NCI-H524 treated with DMSO at 0.1 percent for 48 hours (cell line): ENCODE measurements around the gene GMEB2.

Source experiments
- DNase-seq: peaks from one replicate; lab custom pipeline; 2025; lab: John Stamatoyannopoulos, UW

The GMEB2 gene

DNA sequence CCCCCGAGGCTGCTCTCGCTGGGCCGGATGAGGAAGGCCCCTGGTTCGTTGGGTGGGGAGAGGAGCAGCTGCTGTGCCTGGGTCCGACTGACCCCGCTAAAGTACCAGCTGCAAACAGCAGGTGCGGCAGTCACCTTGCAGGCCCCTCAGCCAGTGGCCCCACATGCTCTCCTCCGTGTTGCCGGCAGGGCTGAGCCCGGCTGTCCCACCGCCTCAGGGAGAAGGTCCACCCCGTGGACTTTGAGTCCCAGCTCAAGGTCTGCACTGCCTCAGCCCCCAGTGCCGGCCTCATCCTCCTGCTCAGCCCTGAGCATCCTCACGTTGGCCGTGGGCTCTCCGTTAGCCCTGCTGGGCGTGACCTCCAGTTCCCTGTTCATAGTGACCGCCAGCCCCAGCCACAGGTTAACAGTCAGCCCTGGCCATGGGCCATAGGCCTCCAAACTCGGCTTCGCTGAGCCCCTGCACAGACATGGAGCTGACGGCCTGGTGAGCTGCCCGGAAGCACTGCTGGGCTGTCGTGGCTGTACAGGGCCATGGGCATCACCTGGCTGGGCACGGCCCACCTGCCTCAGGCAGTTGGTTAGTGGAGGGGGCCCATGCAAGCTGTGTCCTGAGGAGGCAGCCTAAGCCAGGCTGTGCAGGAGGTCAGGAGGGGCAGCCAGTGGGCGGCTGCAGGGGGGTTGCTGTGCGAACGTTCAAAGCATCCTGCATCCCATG, 82.5 kb downstream of the GMEB2 start:
- no peak for DNase-seq

DNA sequence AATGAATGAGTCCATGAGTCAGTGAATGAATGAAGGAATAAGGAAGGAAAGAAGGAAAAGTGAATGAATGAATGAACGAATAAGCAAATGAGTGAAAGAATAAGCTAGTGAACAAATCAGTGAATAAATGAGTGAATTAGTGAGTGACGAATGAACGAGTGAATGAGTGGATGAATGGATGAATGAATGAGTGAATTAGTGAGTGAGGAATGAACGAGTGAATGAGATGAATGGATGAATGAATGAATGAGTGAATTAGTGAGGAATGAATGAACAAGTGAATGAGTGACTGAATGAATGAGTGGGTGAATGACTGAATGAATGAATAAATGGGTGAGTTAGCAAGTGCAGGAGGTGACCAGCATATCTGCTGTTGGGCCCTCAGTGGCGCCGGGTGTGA, 83.2 kb downstream of the GMEB2 start:
- no peak for DNase-seq

DNA sequence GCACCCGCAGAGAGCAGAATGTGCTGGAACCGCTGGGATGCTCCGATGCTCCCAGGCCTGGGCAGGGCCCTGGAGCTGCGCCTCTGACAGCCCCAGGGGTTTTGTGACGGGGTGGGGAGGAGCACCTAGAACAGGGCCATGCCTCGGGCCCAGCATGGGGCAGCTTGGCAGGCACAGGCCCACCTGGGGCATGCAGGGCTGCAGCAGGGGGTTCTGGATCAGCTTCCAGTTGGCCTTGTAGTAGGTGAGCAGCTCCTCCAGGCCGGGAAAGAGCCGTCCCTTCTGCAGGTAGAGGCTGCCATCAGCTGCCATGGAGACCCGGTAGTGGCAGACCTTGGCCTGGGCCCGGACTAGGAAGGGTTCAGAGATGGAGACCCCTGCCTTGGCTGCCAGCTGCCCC, 83.8 kb downstream of the GMEB2 start:
- DNase-seq, result no peak

DNA sequence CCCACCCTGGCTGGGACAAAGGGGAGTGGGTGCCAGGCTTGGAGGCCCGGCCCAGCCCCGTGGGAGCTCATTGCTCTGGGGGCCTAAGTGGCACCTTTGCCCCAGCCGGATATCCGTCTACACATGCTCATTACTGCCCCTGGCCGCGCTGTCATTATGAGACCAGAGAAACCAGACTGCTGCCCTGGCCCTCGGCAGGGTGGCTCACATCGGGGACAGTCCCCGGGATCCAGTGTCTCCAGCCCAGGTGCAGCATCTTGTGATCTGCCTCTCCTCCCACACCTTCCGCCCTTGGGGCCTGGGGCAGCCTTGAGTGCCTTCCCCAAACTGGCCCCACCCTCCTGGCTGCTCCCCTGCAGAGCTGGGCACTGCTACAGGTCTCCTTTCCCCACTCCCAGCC, 84.2 kb downstream of the GMEB2 start:
- DNase-seq, result no peak

DNA sequence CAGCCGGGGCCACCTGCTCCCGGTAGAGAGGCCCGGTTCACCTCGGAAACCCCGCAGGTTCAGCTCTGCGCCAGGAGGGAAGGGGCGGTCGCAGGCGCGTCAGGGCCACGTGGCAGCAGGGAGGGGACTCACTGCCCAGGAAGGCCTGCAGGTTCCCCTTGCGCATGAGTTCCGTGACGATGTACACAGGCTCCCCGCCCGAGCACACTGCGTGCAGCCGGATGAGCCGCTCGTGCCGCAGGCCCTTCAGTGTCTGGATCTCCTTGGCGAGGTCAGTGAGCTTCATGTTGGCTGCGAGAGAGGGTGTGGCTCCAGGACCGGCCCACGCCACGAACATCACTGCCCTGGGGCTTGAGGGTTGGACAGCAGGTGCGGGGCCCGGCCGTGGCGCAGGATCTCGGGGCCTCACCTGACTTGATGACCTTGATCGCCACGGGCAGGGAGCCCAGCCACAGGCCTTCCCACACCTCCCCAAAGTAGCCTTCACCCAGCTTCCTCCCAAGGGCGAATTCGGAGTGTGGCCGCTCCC, 84.8 kb downstream of the GMEB2 start:
- no peak for DNase-seq

DNA sequence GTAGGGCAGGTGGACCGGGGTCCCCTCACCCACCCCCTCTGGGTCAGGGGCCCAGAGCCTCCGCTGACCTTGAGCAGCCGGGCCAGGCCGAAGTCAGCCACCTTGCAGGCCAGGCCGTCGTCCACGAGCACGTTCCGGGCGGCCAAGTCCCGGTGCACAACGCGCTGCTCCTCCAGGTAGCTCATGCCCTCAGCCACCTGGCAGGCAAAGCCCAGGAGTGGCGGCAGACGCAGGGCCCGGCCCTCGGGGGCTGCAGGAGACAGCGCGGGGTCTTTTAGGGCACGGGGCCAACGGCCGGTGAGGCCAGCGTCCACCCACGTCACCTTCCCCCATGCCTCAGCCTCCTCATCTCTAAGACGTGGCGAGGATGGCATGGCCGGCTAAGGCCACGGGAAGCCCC, 85.5 kb downstream of the GMEB2 start:
- DNase-seq, result no peak

DNA sequence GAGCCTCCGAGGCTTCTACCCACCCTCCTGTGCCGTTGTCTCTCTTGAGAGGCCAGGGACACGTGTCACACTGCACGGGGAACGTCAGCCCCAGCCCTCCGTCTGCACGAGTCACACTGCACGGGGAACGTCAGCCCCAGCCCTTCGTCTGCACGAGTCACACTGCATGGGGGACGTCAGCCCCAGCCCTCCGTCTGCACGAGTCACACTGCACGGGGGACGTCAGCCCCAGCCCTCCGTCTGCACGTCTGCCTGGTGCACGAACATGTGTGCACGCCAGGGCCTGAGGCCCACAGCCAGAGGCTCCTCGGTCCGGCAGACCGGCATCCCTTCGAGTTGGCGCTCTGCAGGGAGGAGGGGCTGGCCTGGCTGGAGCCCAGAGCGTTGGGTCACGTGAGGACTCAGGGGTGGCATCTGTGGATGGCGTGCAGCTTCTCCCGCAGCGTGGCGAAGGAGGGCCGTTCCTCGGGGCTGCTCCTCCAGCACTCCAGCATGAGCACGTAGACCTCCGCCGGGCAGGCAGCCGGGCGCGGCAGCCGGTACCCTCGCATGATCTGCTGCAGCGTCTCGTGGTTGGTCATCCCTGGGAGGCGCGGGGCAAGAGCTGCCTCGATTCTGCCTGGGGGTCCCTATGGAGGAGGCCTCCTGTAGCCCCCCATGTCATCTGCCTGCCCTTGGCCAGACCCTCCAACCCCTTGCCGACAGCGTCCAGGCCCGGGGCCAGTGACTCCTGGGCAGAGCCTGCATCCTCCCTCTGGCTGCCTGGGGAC, 86.3 kb downstream of the GMEB2 start:
- no peak for DNase-seq

DNA sequence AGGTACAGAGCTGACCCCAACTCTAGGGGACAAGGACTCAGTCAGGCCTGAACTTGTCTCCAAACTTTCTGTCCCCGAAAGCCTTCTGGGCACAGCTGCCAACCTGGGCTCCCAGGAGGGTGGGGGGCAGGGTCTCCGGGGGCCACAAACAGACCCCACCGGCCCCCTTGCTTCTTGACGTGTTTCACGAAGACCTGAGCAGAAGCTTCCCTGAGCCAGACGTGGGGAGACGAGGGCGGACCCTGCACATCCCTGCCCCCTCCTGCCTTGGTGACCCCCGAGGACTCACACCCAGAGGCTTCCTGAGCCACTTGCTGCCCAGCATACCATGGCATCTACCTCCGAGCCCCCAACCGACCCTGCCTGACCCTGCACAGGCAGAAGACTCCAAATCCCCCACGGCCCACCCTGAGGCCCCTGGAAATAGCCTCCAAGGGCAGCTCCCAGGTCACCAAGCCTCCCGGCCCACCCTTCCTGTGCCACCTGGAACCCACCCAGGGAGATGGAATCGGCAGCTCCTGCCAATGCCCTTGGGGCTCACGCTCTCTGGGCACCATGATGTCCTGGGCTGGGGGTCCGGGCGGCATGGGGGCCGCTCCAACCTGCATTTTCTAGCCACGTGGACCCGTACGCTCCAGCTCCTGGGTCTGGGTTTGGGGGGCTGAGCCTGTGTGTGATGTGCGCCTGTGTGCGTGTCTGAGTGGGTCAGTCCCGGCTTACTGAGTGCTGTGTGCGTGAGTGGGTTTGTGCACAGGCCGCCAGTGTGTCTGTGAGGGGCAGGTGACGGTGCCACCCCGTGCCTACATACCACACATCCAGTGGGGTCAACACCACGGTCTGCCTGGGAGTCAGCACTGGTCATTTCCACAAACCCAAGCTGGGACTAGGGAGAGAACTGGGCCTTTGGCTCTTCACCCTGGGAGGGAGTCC, 87.2 kb downstream of the GMEB2 start:
- DNase-seq, result no peak

DNA sequence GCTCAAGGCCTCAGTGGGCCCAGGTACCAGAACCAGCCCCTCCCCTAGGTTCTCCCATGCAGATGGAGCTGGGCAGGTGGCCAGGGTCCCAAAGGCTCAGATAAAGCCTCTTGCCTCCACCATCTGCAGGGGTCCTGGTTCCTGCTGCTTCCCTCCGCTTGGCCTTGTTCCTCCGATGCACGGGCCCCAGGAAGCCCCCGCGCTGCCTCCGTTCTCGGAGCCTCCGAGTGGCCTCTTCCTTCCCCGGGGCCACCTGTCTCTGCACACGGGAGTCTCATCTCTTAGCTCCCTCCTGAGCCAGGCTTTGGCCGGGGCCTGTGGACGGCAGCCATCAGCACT, 87.8 kb downstream of the GMEB2 start:
- no peak for DNase-seq

DNA sequence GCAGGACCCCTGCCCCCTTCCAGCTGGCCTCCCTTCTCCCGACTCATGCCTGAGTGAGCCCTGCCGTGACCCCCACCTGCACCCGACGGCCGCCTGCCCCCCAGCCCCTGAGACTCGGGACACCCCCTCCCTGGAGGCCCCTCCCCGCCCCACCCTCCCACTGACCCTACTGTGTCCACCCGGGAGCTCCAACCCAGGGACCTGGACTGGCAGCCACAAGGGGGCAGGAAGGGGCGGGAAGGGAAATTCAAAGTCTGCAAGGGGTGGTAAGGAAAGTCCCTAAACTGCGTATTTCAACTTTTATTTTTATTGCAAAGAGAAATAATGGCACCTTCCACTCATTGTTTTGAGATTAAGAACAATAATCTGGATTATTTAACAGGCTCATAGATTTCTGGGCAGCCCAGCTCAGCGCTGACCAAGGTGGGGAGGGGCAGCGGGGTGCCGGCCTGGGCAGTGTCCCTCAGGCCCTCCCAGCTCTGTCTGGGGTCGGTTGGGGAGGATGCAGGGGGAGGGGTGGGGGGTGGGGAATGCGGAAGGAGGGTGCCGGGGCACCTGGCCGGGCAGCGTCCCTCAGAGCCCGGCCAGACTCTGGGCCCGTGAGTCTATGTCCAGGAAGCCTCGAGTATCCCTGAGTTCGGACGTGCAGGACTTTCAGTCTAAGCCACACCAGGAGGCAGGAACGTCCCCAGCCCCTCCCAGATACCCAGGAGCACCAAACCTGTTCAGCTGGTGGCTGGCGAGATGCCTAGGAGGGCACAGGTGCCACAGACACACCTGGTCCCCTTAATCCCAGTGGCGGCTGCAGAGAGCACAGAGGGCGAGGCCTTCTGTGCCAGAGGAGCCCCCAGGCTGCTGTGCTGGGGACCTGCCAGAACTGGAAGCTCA, 88.5 kb downstream of the GMEB2 start:
- DNase-seq, result no peak
